ENCODE measurements around the gene TARM1.
"Not testable (repeated sequence)": the region's sequence is repeated elsewhere in the genome, so short reads cannot be mapped to it uniquely, and the experiment has no call there.

The TARM1 gene

GRCh38 chr19:54099903-54100255 lies 18.7 kb upstream of the TARM1 start:
- not testable (repeated sequence) for DNase-seq (ENCODE audit: low spot score)

- no peak for DNase-seq (ENCODE audit: low spot score)
Measured at GRCh38 chr19:54099190-54099902, 18.2 kb upstream of the TARM1 start.

GRCh38 chr19:54096617-54097106 lies 15.5 kb upstream of the TARM1 start:
- DNase-seq (ENCODE audit: low spot score): no peak

DNA sequence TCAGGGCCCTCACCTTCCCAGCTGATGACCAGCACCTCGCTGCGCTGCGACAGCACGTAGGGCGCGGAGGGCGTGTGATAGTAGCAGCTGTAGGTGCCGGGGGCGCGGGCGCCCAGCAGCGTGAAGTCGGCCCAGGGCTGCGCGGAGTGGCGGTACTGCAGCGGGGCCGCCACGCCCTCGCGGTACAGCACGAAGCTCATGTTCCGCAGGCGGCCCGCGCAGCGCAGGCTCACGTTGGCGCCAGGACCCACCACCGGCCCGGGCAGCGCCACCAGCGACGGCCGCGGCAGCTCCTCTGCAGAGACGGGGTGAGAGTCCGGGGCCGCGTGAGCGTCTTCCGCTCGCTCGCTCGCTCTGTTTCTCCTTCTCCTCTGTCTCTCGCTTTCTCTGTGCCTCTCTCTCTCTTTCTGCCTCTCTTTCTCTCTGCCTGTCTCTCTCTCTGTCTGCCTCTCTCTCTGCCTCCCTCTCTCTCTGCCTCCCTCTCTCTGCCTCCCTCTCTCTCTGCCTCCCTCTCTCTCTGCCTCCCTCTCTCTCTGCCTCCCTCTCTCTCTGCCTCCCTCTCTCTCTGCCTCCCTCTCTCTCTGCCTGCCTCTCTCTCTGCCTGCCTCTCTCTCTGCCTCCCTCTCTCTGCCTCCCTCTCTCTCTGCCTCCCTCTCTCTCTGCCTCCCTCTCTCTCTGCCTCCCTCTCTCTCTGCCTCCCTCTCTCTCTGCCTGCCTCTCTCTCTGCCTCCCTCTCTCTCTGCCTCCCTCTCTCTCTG lies 14.9 kb upstream of the TARM1 start:
- not testable (repeated sequence) for DNase-seq (ENCODE audit: low spot score)

GRCh38 chr19:54095136-54095858 lies 14.1 kb upstream of the TARM1 start:
- DNase-seq (ENCODE audit: low spot score): no peak

DNA sequence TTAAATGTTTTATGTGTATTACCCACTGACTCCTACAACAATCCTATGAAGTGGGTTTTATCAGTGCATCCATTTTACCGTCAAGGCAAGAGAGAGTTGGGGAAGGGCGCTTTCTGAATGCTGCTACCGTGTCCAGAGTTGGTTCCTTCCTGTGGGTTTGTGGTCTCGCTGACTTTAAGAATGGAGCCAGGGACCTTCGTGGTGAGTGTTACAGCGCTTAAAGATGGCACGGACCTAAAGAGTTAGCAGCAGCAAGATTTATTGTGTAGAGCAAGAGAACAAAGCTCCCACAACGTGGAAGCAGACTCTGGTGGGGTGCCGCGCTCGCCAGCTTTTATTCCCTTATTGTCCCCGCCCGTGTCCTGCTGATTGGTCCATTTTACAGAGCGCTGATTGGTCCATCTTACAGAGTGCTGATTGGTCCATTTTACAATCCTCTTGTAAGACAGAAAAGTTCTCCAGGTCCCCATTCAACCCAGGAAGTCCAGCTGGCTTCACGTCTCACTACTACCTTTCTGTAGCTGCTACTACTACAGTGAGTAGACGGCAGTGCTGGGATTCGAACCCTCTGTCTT lies 13.3 kb upstream of the TARM1 start:
- DNase-seq (ENCODE audit: low spot score): no peak

- no peak for DNase-seq (ENCODE audit: low spot score)
Measured at GRCh38 chr19:54084410-54084809, 3.2 kb upstream of the TARM1 start.

DNA sequence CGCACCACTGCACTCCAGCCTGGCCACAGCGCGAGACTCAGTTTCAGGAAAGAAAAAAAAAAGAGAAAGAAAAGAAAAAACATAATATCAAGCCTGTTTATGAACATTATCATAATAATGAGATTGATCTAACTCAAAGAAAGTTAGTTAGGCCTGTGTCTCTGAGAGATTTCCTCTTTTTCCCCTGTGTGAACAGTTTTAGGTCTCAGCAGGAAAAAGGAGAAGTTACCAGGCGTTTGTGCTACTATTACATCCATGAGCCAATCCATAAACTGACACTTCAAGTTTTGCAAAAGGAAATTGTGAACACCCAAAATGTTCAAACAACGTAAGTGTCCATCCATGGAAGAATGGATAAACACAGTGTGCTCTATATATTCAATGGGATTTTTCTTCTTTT lies 3.8 kb downstream of the TARM1 start:
- no peak for DNase-seq (ENCODE audit: low spot score)

GRCh38 chr19:54074851-54075250 lies 6.3 kb downstream of the TARM1 start:
- DNase-seq (ENCODE audit: low spot score): no peak

DNA sequence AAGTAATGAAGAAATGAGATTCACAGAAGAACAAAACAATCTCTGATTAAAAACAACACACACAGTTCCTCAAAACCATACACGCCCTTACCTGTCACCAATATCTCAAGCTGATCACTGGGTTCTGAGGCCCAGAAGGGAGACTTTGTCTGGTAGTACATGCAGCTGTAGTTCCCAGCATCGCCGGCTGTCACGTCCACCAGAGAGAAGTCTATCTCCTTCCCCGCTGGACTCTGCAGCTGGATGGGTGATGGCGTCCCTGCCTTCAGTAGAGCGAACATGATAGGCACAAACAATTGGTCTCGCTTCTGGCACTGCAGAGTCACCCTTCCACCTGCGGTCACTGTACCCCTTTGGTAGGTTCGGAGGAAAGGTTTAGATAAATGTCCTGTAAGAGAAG lies 7.3 kb downstream of the TARM1 start:
- DNase-seq (ENCODE audit: low spot score): no peak

DNA sequence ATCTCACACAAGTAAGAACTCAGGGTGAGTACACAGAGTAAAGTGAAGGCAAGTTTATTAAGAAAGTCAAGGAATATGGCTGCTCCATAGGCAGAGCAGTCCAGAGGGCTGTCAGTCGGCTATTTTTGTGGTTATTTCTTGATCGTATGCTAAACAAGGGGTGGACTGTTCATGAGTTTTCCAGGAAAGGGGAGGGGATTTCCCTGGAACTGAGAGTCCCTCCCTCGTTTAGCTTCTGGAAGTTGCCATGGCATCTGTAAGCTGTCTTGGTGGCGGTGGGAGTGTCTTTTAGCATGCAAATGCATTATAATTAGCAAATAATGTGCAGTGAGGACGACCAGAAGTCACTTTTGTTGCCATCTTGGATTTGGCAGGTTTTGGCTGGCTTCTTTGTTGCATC lies 11.7 kb downstream of the TARM1 start:
- no peak for DNase-seq (ENCODE audit: low spot score)

DNA sequence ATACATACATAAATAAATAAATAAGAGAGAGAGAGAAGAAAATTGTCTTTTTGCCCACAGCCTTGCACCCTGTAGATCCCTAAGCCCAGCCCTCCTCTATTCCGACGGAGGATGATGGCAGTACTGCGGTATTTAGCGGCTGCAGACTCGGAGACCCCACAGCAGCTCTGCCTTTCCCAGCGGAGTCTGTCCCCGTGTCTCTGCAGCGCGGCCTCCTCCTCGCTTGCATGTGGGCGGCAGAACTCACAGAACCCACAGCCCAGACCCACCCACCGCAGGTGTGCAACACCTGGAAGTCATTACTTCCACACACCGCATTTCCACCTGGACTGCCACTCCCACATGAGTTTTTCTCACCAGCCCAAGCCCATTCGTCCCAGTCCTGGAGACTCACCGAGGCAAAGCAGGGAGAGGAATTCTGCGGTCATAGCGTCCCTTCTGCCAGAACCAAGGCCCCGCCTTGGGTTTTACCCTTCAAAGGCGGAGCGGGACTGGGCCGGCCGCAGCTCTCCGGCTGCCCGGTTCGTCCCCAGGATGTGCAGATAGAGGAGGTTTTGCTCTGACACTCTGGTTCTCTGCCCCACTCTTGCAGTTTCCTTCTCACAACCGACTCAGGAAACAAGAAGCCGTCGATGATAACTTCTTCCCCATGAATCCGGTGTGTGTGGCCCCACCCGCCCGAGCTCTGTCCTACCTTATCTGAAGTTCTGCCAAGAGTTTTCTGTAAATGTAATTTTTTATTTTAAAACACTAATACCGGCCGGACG lies 17.6 kb downstream of the TARM1 start, which contains the start of gene VSTM1:
Gene VSTM1 (minus strand): TSS at position 548 of the 767 bp plus-strand sequence. CDS start 120 bp downstream, at position 428.
- no peak for DNase-seq (ENCODE audit: low spot score)

- DNase-seq (ENCODE audit: low spot score): no peak
Measured at GRCh38 chr19:54062643-54063042, 18.5 kb downstream of the TARM1 start.

DNA sequence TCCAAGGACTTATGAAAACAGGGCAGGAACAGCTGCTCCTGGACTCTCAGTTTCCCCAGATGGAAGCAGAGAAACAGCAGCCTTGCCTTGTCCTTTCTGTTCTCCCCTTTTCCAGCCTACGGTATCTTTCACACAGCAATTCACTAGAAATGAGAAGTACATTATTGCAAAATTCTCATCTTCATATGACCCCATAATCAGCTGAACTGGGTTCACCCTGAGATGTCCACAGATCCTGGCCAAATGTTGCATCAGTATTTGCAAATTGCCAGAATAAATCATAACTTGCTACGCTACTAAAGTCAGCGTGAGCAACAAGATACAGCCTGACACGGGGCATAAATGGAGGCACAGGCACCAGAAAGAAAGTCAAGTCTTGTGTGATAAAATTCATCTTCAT lies 33.5 kb downstream of the TARM1 start:
- DNase-seq (ENCODE audit: low spot score): no peak

DNA sequence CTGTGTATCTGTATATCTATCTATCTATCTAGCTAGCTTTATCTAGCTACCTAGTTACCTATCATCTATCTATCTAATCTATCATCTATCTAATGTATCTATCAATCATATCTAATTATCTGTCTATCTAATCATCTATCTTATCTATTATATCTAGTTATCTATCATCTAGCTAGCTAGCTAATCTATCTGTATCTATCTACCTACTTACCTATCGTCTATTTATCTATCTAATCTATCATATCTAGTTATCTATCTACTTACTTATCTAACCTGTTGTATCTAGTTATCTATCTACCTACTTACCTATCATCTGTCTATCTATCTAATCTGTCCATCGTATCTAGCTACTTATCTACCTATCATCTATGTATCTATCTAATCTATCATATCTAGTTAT lies 35.4 kb downstream of the TARM1 start:
- DNase-seq (ENCODE audit: low spot score): no peak

- no peak for DNase-seq (ENCODE audit: low spot score)
Measured at GRCh38 chr19:54042989-54043388, 38.2 kb downstream of the TARM1 start.

GRCh38 chr19:54041969-54042606 lies 39.1 kb downstream of the TARM1 start:
- no peak for DNase-seq (ENCODE audit: low spot score)

DNA sequence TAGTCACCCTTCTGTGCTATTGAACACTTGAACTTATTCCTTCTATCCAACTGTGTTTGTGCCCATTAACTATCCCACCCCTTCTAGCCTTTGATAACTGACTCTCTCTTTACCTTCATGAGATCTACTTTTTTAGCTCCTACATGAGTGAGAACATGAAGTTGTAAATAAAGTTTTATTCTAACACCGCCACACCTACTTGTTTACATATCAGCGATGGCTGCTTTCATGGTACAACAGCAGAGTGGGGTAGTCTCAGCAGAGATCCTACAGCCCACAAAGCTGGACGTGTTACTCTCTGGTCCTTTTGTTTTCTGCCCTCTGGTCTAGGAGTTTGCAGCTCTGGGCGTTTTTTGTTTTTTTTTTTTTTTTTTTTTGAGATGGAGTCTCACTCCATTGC lies 41.2 kb downstream of the TARM1 start:
- no peak for DNase-seq (ENCODE audit: low spot score)

GRCh38 chr19:54036542-54036941 lies 44.6 kb downstream of the TARM1 start:
- DNase-seq (ENCODE audit: low spot score): not testable (repeated sequence)

DNA sequence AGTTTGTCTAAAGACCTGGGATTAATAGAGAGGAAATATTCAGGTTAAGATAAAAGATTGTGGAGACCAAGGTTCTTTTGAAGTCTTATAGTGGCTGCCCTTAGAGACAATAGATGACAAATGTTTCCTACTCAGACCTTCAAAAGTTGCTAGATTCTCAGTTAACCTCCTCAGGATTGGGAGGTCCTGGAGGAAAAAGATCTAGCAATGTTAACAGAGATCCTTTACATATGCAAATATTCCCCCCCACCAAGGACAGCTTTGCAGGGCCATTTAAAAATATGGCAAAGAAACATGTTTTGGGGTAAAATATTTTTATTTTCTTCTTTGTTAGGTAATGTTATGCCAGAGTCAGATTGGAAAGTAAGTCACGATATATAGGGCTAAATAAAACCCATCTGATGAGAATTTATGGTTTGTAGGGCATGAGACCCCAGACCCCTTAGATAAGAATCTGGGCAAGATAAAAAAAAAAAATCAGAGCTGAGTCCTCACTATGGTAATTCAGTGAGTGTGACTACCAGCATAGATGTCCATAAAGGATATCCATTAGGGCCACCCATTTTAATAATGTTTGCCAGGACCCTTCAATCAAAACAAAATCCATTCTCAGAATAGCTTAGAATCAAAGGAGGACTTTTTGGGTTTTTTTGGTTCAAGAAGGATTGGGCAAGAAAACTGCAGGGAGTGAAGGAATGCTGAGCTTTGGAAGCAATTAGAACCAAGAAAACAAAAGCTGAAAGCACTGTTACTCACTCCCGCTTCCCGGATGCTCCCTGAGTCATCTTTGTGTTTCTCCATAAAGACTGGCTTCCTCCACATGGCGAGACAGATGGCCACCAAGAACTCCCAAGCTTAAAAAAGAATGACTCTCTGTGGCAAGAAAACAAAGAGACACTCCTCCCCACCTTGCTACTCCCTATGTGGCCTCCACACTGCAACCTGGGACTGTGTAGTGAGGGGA lies 45.7 kb downstream of the TARM1 start:
- no peak for DNase-seq (ENCODE audit: low spot score)
